ENCODE data around the gene WHRN. TPM values are rescaled to one million over a fixed set of nuclear protein-coding genes. Genes with fewer than 3 reads are reported as not detected.

WHRN gene
- total RNA-seq, 5 donors from 2014 or later (not counting 1 experiment from before 2014, with no cell fraction given), result 11.4 to 46.0 (median 13.0) TPM

DNA sequence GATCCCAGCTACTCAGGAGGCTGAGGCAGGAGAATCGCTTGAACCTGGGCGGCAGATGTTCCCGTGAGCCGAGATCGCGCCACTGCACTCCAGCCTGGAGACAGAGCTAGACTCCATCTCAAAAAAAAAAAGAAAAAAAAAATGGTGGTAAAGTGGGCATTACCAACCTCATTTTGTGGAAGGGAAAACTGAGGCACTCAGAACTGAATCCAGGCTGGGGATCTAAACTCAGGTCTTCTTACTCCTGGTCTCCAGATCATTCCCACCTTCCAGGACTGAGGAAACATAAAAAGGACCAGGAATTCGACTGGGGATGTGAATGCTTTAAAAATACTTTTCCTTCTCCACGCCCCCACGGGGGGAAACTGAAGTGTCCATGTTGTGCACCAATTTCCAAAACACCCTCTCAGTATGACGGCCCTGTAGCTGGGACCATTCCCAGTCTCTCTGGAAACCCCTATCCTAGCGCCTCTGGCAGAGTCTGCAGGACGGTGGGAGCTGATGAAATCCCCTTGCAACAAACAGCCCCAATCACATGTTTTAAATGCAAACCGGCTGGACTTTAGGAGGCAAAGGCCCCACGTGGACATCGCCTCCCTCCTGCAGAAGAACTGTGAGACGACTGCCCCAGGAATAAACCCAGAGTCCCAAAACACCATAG is 108.6 kb downstream of the WHRN start:
- no peak for ATAC-seq (replicated peaks in 1 of 4)
- Mint-ChIP-seq H3K27me3 (no peaks in the 10 kb centered on the region), H3K4me3 (peak overlapping the region; percentile 92 to 100 (median 95)), H3K27ac (peak overlapping the region; percentile 92 to 97), H3K36me3 (peaks cover 10% of the 10 kb centered on the region), H3K4me1 (peaks cover 58 to 63% (median 60%) of the 10 kb centered on the region in 3 donors), H3K9me3 (no peaks in the 10 kb centered on the region)
- Histone ChIP-seq H3K27ac (ENCODE audit: low read length) (peak overlapping the region; percentile 90), H3K9me3 (no peaks in the 10 kb centered on the region), H3K4me3 (ENCODE audit: control insufficient read depth in 1 of 2, extremely low read depth in 1 of 2, low read length in 1 of 2) (peak overlapping the region; percentile 77 to 85), H3K36me3 (ENCODE audit: control insufficient read depth in 2 of 2, extremely low read depth in 1 of 2, insufficient read depth in 1 of 2, low read length in 1 of 2) (peaks cover 0 to 11% of the 10 kb centered on the region in 2 donors), H3K4me1 (ENCODE audit: control insufficient read depth in 1 of 2, extremely low read depth in 1 of 2, insufficient read depth in 2 of 2, low read length in 2 of 2) (peaks cover 36 to 63% of the 10 kb centered on the region in 2 experiments), H3K27me3 (replicated peaks in 1 of 2; ENCODE audit: control insufficient read depth in 2 of 2, extremely low read depth in 1 of 2, insufficient read depth in 2 of 2, low read length in 1 of 2) (no peaks in the 10 kb centered on the region)
- ChIA-PET CTCF (interaction anchor here in 1 of 2 donors (0.5 to 1.7 kb wide), 4 partner anchors 8 to 108 kb away, joined by 3 to 8 read pairs (median 6); partner anchors contain the start of gene AKNA), POLR2A (interaction anchor here (0.6 to 3.5 kb wide), 5 partner anchors 10 to 533 kb away, joined by 3 to 42 read pairs (median 5); partner anchors contain the start of gene AKNA (in 2 of the 2))
- no peak for DNase-seq
- 90% methylated on average over 4 of the region's 16 CpGs for WGBS (ENCODE audit: insufficient coverage)

DNA sequence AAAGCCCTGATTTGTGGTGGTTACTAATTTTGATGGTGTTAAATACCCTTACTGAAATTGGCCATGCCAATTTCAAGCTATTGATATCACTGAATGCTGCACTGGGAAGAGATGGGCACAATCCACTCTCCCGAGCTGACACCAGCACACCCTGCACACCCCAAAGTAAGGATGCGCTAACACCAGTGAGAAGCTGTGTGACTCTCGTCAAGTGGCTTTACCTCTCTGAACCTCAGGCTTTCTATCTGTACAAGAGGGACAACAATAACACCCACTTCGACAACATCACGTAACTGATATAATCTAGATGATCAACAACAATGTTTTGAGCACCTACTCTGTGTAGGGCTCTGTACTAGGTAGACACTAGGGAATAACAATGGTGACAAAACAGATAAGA is 109.5 kb downstream of the WHRN start:
- Histone ChIP-seq H3K36me3 (ENCODE audit: control insufficient read depth in 2 of 2, extremely low read depth in 1 of 2, insufficient read depth in 1 of 2, low read length in 1 of 2) (peaks cover 0 to 14% of the 10 kb centered on the region in 2 donors), H3K27ac (ENCODE audit: low read length) (peak overlapping the region; percentile 13), H3K4me3 (ENCODE audit: control insufficient read depth in 1 of 2, extremely low read depth in 1 of 2, low read length in 1 of 2) (no peak overlapping the region), H3K9me3 (no peaks in the 10 kb centered on the region), H3K27me3 (replicated peaks in 1 of 2; ENCODE audit: control insufficient read depth in 2 of 2, extremely low read depth in 1 of 2, insufficient read depth in 2 of 2, low read length in 1 of 2) (no peaks in the 10 kb centered on the region), H3K4me1 (ENCODE audit: control insufficient read depth in 1 of 2, extremely low read depth in 1 of 2, insufficient read depth in 2 of 2, low read length in 2 of 2) (peaks cover 39 to 72% of the 10 kb centered on the region in 2 experiments)
- Mint-ChIP-seq H3K9me3 (no peaks in the 10 kb centered on the region), H3K36me3 (peaks cover 16% of the 10 kb centered on the region), H3K27ac (peak overlapping the region; percentile 92 to 97), H3K4me1 (peaks cover 67 to 70% (median 67%) of the 10 kb centered on the region in 3 donors), H3K4me3 (peak overlapping the region; percentile 66 to 100 (median 66)), H3K27me3 (no peaks in the 10 kb centered on the region)
- ChIA-PET CTCF (interaction anchor here (0.6 to 1.2 kb wide), 8 partner anchors 9 to 285 kb away, joined by 3 to 5 read pairs (median 4); no protein-coding TSS in a partner anchor), POLR2A (interaction anchor here (0.6 to 3.5 kb wide), 6 partner anchors 9 to 196 kb away, joined by 3 to 42 read pairs (median 6); partner anchors contain the start of gene AKNA (in 2 of the 2))
- no peak for ATAC-seq (replicated peaks in 1 of 4)
- DNase-seq, result no peak
- WGBS (ENCODE audit: insufficient coverage), result 94% methylated on average over 3 of the region's 5 CpGs

DNA sequence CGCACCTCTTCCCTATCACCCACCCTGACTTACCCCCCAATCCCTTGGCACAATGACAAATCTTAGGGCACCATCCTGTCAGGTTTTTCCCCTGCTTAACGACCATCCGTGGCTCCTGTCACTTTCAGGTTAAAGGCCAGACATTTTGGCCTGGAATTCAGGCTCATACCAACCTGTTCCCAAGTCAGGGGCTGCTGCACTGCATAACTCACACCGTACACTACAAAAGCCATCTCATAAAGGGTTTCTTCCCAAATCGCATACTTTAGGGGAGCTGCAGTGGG is 110.0 kb downstream of the WHRN start:
- H3K4me1 Mint-ChIP-seq, result peaks cover 72 to 75% (median 72%) of the 10 kb centered on the region in 3 donors
- ChIA-PET CTCF (interaction anchor here (0.6 to 1.2 kb wide), 6 partner anchors 9 to 286 kb away, joined by 3 to 5 read pairs (median 4); no protein-coding TSS in a partner anchor), POLR2A (interaction anchor here (0.6 to 3.5 kb wide), 4 partner anchors 8 to 53 kb away, joined by 3 to 42 read pairs (median 5); partner anchors contain the start of gene AKNA (in 1 of the 2))
- H3K9me3 Mint-ChIP-seq, result no peaks in the 10 kb centered on the region
- 38% methylated on average over 4 of the region's 5 CpGs for WGBS (ENCODE audit: insufficient coverage)
- no peaks in the 10 kb centered on the region for H3K9me3 ChIP-seq
- no peak for DNase-seq
- H3K36me3 Mint-ChIP-seq, result peaks cover 20% of the 10 kb centered on the region
- H3K27me3 Mint-ChIP-seq, result no peaks in the 10 kb centered on the region
- H3K4me1 ChIP-seq (ENCODE audit: control insufficient read depth in 1 of 2, extremely low read depth in 1 of 2, insufficient read depth in 2 of 2, low read length in 2 of 2), result peaks cover 42 to 77% of the 10 kb centered on the region in 2 experiments
- no peak for ATAC-seq (replicated peaks in 1 of 4)
- H3K27me3 ChIP-seq (replicated peaks in 1 of 2; ENCODE audit: control insufficient read depth in 2 of 2, extremely low read depth in 1 of 2, insufficient read depth in 2 of 2, low read length in 1 of 2), result no peaks in the 10 kb centered on the region
- peaks cover 0 to 15% of the 10 kb centered on the region in 2 donors for H3K36me3 ChIP-seq (ENCODE audit: control insufficient read depth in 2 of 2, extremely low read depth in 1 of 2, insufficient read depth in 1 of 2, low read length in 1 of 2)
- peak overlapping the region in 1 of 2 donors; percentile 30 for H3K4me3 ChIP-seq (ENCODE audit: control insufficient read depth in 1 of 2, extremely low read depth in 1 of 2, low read length in 1 of 2)
- peak overlapping the region; percentile 92 to 97 for H3K27ac Mint-ChIP-seq
- peak overlapping the region; percentile 13 for H3K27ac ChIP-seq (ENCODE audit: low read length)
- H3K4me3 Mint-ChIP-seq, result peak overlapping the region; percentile 66 to 100 (median 66)

DNA sequence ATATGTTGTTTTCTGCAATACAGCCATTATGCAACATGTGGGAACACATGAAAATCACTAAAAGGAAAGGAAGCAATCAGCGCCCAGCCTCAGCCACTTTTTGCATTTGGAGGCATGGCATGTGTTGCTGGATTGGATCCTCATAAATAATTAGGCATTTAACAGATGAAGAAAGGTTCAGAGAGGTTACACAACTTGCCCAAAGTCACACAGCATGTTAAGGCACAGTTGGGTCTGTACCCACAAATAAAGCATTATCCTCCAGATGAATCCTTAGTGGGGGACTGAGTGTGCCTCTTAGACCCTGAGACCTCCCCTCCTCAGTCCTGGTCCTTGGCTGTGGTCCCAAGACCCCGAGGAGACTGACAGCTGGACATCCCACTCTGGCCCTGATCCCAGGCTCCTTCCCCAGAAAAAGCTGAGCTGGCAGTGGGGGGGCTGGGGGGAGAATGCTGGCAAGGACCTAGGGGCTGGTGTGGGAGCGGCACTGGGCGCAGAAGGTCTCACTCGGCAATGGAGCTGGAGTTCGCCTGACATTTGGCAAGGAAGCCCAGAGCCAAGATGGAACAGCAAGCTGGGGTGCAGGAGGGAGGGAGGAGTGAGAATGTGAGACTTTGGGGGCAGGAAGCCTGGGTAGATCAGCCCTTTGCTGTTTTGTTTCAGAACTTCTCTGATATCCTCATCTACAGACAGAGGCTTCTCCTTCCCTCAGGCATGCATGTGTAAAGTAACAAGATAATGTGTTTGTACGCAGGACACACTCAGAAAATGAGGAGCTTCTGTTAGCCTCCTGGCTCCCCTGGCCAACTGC is 110.5 kb downstream of the WHRN start:
- DNase-seq, result peak in 1 of 35 experiments; percentile 37
- Mint-ChIP-seq H3K4me3 (peak overlapping the region; percentile 66 to 100 (median 66)), H3K9me3 (no peaks in the 10 kb centered on the region), H3K27ac (peak overlapping the region; percentile 92 to 97), H3K36me3 (peaks cover 23% of the 10 kb centered on the region), H3K27me3 (no peaks in the 10 kb centered on the region), H3K4me1 (peaks cover 77 to 80% (median 78%) of the 10 kb centered on the region in 3 donors)
- Histone ChIP-seq H3K27me3 (replicated peaks in 1 of 2; ENCODE audit: control insufficient read depth in 2 of 2, extremely low read depth in 1 of 2, insufficient read depth in 2 of 2, low read length in 1 of 2) (no peaks in the 10 kb centered on the region), H3K9me3 (no peaks in the 10 kb centered on the region), H3K4me3 (ENCODE audit: control insufficient read depth in 1 of 2, extremely low read depth in 1 of 2, low read length in 1 of 2) (peak overlapping the region in 1 of 2 donors; percentile 34), H3K4me1 (ENCODE audit: control insufficient read depth in 1 of 2, extremely low read depth in 1 of 2, insufficient read depth in 2 of 2, low read length in 2 of 2) (peaks cover 48 to 82% of the 10 kb centered on the region in 2 experiments), H3K27ac (ENCODE audit: low read length) (peak overlapping the region; percentile 29), H3K36me3 (ENCODE audit: control insufficient read depth in 2 of 2, extremely low read depth in 1 of 2, insufficient read depth in 1 of 2, low read length in 1 of 2) (peaks cover 0 to 19% of the 10 kb centered on the region in 2 donors)
- 78% methylated on average over 4 of the region's 7 CpGs for WGBS (ENCODE audit: insufficient coverage)
- ChIA-PET POLR2A (interaction anchor here (0.6 to 3.5 kb wide), 5 partner anchors 8 to 53 kb away, joined by 3 to 42 read pairs (median 6); partner anchors contain the start of gene AKNA (in 1 of the 2)), CTCF (interaction anchor here (0.6 to 1.2 kb wide), 5 partner anchors 8 to 286 kb away, joined by 3 to 5 read pairs (median 3); no protein-coding TSS in a partner anchor)
- ATAC-seq (replicated peaks in 1 of 4), result no peak

DNA sequence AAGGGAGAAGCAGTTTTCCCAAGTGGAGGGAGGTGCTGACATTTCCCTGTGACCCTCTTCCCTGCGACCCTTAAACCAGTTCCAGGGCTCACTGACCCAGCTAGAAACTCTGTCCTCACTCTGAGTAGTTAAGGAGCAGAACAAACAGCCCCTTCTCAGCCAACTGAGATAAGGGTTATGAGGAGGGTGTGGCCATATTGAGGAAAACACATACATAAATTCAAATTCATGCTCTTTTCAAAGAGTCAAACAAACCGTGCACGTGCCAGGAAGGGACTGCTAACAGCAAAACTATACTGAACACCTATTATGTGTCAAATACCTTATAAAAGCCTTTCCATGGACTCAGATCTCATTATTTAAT is 112.5 kb downstream of the WHRN start:
- H3K9me3 Mint-ChIP-seq, result no peaks in the 10 kb centered on the region
- DNase-seq (no peak), ATAC-seq (replicated peaks in 1 of 4) (no peak)
- peaks cover 27% of the 10 kb centered on the region for H3K36me3 Mint-ChIP-seq
- Histone ChIP-seq H3K9me3 (no peaks in the 10 kb centered on the region), H3K4me3 (ENCODE audit: control insufficient read depth in 1 of 2, extremely low read depth in 1 of 2, low read length in 1 of 2) (no peak overlapping the region), H3K27me3 (replicated peaks in 1 of 2; ENCODE audit: control insufficient read depth in 2 of 2, extremely low read depth in 1 of 2, insufficient read depth in 2 of 2, low read length in 1 of 2) (no peaks in the 10 kb centered on the region), H3K36me3 (ENCODE audit: control insufficient read depth in 2 of 2, extremely low read depth in 1 of 2, insufficient read depth in 1 of 2, low read length in 1 of 2) (peaks cover 0 to 19% of the 10 kb centered on the region in 2 donors), H3K4me1 (ENCODE audit: control insufficient read depth in 1 of 2, extremely low read depth in 1 of 2, insufficient read depth in 2 of 2, low read length in 2 of 2) (peaks cover 64 to 97% of the 10 kb centered on the region in 2 experiments), H3K27ac (ENCODE audit: low read length) (peak overlapping the region; percentile 48)
- peaks cover 93 to 95% (median 93%) of the 10 kb centered on the region in 3 donors for H3K4me1 Mint-ChIP-seq
- CTCF ChIA-PET, result interaction anchor here (0.6 to 1.0 kb wide), 6 partner anchors 8 to 18 kb away, joined by 3 to 6 read pairs (median 4); no protein-coding TSS in a partner anchor
- WGBS (ENCODE audit: insufficient coverage), result no CpG with 5 or more reads among the region's 3 CpGs
- POLR2A ChIA-PET, result interaction anchor here in 1 of 2 donors (0.7 to 0.9 kb wide), 2 partner anchors 13 to 21 kb away, joined by 3 to 8 read pairs; no protein-coding TSS in a partner anchor
- H3K27me3 Mint-ChIP-seq, result no peaks in the 10 kb centered on the region
- H3K27ac Mint-ChIP-seq, result peak overlapping the region; percentile 90 to 97
- peak overlapping the region; percentile 6 to 100 (median 47) for H3K4me3 Mint-ChIP-seq

Measured in T-cell (primary cell).